ENCODE results near the gene C11orf98. TPM values are rescaled to one million over a fixed set of nuclear protein-coding genes. Genes with fewer than 3 reads are reported as not detected.
A peak's percentile ranks its signal among the peaks of the same experiment; 100 is the strongest.
"Not testable (repeated sequence)": the region's sequence is repeated elsewhere in the genome, so short reads cannot be mapped to it uniquely, and the experiment has no call there.

The C11orf98 gene
- total RNA-seq: 10.4 TPM

DNA sequence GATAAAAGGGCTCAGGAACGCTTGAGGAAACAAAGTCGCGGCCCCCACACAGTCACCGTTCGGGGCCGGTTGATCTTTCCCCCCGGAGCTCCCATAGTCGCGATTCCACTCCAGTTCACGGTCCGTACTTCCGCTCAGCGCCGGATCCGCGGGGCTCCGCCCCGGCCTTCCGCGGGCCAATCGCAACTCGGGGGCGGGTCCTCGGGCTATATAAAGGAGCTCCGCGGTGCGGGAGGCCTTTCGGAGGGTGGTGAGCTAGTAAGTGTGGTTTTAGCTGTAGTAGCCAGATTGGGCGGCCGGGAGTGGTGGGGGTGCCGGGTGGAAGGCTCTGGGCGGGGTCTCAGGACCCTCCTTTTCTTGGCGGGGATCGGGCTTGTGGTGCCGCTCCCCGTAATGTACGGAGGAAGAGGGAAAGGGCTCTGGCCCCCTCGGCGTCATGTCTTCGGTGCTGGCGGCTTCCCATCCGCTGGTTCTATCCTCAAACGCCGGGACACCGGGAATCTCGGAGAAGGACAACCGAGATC is at the start of gene C11orf98, which contains the start of gene CSKMT:
C11orf98 (minus strand) TSS at position 136 of the 524 bp plus-strand sequence; CDS start at position 95, 41 bp downstream.
CSKMT (plus strand) TSS at position 238 of the 524 bp plus-strand sequence. CDS start 568 bp downstream, outside the sequence.
- peak; percentile 98 for DNase-seq

- DNase-seq: no peak
These were observed 48.3 kb upstream of the C11orf98 start for GRCh38 chr11:62713343-62713742.

DNA sequence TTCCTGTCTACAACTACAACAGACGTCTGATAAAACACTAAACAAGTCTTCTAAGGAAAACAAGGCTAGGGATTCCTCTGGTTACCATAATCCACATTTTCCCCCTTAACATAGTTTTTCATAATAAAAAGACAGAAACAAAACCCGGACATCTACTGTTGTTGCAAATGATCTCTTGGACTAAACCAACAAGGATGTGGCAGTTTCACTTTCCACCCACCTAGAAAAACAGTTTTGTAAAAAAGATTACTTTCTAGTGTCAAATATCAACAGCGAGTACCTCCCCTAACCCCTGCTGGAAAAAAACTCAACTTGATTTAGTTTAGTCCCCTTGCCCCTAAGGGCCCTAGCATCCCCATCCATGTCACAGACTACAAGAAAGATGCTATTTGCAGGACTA is 47.9 kb upstream of the C11orf98 start:
- no peak for DNase-seq

DNA sequence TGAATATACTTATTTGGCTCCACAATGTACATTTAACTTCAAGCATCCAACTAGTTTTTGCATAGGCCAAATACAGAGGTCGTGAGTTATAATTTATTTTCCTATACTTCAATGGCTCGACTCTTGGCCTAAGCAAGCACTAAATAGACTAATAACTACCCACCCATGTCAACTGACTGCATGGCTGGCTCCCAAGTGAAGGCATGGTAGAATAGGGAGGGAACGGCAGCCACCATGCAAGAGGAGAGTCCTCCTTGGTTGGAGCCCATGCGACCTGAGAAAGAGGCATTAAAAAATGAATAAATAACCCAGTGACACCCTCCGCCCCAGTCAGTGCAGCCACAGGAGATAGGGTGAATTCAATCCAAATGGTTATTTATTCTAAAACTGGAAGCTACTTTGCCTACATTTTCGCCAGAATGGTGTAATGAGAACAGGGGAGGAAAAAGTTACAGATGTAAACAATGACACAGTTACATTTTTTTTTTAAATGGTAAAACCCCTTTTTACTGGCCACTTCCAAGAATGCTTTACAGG is 47.3 kb upstream of the C11orf98 start:
- no peak for DNase-seq

- DNase-seq: no peak
These were observed 45.0 kb upstream of the C11orf98 start for GRCh38 chr11:62710001-62710345.

DNA sequence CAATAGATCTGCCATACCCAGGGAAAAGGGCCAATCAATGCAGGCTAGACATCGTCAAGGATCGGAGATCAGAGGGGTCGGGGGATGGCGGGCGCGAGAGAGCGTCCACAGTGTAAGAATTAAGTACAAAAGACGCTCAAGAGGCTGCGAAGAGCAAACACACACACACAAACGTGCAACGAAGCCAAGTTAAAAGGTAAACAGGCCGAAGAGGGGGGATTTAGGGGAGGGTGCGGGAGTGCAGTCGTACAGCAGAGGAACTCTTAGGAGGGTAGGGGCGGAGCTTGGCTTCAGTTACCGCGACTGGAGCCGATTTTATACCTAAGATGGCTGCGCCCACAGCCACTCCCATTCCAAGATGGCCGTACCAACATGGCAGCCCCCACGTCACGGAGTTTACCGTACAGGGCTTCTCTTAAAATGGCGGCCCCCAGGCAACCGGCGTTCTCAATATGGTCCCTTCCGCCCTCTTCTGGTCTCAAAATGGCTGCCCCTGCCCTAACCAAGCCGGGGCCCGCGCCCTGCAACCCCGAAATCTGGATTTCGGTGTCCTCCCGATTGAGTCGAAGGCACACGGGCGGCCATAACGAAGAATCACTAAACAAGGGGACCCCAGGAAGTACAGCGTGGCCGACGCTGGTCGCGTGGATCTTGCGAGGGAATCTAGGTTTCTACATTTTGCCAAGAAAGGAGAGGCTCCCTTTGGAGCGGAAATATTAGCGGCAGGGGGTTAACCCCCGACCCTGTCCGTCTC is 44.4 kb upstream of the C11orf98 start:
- peak; percentile 100 for DNase-seq

DNA sequence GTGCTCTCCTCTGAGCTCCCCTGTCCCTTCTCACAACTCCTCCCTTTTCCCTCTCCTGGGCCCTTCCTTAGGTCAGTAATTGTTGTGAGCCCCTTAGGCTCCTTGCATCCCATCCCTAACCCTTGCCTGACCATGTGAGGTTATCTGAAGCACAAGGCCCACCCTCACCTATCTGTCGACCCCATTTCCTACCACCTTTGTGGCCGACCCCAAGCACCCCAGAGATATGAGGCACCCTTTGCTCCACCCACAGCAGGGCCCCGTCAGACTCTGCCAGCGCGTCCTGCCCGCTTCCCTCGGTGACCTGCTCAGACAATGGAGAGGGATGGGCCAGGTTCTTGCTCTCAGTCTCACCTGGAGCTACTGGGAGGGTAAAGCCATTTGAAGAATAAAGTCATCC is 43.8 kb upstream of the C11orf98 start:
- no peak for DNase-seq

DNA sequence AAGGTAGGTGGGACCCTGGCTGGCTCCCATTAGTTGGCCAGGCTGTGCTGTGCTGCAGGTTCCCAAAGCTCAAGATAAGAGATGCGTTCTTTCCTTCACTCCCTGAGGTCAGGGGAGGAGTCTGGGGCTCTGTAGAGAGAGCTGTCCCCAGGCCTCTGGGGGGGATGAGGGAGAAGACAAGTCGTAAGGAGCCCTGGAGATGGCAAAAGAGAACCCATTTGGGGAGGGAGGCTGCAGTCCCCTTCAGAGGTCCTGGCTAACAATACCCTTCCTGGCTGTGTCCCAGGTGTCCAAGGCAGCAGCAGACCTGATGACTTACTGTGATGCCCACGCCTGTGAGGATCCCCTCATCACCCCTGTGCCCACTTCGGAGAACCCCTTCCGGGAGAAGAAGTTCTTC is 43.4 kb upstream of the C11orf98 start:
- DNase-seq: no peak

- peak; percentile 59 for DNase-seq
These were observed 42.4 kb upstream of the C11orf98 start, which contains the start of the genes BSCL2 and GNG3 for GRCh38 chr11:62707277-62707861. BSCL2 (minus strand) TSS chr11:62707424; CDS start chr11:62707195, 229 bp downstream. GNG3 (plus strand) TSS chr11:62707676; CDS start chr11:62708296, 620 bp downstream.

DNA sequence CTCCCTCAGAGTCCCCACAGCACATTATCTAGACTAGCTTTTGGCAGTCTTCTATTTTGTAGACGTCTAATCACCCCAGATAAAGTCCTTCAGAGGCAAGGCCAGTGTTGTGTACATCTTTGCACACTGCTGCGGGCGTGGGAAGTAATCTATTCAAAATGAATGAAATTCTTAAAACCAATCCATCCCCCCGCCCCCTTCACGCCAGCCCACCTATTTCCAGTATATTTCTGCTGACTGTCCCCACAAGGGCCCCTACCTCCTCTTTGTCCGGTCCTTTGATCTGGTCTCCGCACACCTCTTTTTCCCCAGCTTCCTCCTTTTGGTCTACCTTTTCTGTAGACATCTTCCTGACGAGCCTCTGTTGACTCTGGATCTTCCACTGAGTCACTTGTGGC is 41.8 kb upstream of the C11orf98 start:
- no peak for DNase-seq

DNA sequence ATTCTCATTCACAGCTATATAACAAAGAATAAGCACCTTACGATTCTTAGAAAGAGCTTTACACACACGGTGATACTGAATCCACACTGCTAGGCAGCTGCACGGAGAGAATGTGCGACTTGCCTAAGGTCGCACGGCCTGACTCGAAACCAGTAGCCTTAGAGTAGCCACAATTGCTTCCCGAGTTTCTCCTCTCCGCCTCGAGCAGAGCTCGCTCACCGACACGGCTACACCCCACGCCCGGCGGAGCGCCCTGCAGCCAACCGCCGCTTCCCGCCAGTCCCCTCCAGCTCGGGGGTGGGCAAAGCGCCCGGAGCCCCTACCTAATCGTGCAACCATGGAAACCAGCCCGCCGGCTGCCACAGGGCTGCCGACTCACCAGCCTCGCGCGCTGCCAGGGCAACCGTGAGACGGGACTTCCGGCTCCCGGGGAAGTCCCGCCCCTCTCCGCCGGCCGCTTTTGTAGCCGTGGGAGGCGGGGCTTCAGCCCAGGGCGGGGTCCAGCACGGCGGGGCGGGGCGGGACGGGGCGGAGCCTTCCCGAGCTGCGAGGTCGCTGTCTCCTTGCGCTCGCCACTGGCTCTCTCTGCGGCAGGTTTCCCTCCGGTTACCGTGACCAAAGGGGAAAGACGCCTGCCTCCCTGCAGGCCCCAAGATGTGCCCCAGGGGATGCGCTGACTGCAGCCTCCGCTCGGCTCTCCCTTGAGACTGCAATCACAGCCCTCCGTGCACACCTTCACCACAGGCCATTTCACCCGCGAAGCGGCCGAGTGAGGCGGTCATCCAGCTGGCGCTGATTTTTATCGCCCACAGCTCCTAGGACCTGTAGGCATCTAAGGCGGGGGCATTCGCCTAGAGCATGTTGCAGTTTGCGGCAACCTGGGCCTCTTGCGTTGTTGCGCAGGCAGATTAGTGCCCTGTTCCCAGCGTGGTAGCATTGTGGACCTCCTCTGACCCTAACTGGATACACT is 41.2 kb upstream of the C11orf98 start:
- DNase-seq: peak; percentile 97

- no peak for DNase-seq
These were observed 40.4 kb upstream of the C11orf98 start for GRCh38 chr11:62705413-62705812.

DNA sequence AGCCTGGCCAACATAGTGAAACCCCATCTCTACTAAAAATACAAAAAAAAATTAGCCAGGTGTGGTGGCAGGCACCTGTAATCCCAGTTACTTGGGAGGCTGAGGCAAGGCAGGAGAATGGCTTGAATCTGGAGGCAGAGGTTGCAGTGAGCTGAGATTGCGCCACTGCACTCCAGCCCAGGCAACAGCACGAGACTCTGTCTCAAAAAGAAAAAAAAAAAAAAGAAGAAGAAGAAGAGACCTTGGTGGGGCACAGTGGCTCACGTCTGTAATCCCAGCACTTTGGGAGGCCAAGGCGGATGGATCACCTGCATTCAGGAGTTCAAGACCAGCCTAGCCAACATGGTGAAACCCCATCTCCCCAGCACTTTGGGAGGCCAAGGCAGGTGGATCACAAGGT is 38.9 kb upstream of the C11orf98 start:
- not testable (repeated sequence) for DNase-seq

DNA sequence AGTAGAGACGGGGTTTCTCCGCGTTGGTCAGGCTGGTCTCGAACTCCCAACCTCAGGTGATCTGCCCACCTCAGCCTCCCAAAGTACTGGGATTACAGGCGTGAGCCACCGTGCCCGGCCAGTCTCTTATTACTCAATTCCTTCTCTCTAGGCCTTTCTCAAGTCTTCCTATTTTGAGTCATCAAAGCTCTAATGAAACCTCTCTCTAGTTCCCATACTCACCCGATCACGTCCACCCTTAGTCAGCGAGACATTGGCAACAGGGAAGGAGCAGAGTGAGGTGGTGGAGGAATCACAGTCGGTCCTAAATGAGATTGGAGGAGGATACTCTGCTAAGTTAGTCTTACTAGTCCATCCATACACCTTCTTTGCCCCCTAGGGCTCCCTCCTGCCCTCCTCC is 37.2 kb upstream of the C11orf98 start:
- no peak for DNase-seq

- DNase-seq: peak; percentile 89
These were observed 29.6 kb upstream of the C11orf98 start for GRCh38 chr11:62694455-62695167.

- not testable (repeated sequence) for DNase-seq
These were observed 28.6 kb upstream of the C11orf98 start for GRCh38 chr11:62693624-62694023.

DNA sequence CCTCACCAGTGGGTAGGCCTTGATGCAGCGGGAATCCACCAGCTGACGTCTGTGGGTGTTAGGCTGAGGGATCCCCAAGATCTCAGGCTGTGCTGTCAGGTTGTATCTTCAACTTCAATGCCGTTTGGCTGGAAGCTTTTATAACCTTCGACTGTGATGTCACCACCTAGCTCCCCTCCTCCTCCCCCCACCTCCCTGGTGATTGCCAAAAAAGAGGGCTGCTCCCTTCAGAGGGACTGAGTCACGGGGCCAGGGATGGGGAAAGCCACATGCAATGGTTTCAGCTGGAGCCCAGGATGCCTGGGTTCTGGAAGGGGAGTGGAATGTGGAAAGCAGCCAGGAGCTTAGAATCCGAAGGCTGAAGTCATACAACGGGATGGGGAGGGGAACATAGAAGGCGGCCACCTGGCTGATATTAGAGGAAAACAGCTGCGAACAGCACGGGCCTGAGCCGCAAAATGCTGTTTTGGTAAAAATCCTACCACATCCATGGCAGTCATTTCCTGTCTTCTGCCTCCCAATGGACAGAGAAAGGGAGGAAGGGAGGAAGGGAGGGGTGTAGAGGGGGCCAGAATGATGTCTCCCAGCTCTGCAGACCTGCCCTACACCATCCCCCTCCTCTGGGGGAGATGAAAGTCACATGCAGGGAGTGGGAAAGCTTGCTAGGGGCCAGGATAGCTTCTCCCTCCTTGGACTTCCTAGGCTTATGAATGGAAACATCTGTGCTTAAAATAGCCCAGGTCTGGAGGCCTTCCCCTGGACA is 24.6 kb upstream of the C11orf98 start, which contains the start of gene LRRN4CL:
LRRN4CL (minus strand) TSS at position 110 of the 763 bp plus-strand sequence. CDS start 1,022 bp downstream, outside the sequence.
- peak; percentile 87 for DNase-seq

DNA sequence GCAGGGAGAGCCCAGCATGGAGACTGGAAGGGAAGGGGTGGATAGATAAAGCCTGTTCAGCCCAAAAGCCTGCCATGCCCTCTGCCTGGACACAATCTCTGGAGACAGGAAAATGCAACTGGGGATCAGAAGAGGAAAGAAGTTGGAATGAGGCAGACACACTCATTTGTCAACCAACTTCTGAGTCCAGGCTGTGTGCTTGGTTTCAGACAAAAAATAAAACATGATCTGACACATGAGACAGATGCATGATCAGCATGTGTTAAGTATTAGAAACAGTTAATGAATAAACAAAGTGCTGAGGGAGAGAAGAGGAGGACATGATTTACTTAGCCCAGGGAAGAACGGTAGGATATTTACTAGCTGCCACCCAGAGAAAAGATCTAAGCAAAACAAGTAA is 23.5 kb upstream of the C11orf98 start:
- no peak for DNase-seq

- no peak for DNase-seq
These were observed 22.7 kb upstream of the C11orf98 start for GRCh38 chr11:62687508-62688396.

Data from tongue (tissue), 2 donors.